Breast epithelium (tissue), 3 donors: ENCODE measurements around the gene RHEB.

Source experiments
- CTCF ChIP-seq, 3 donors: fragments of 450-650 bp; IDR thresholded peaks; one replicate each; pipeline ENCODE4 v1.5.1; 2016 to 2017; ENCODE audit warnings: antibody characterized with exemption in 3 of 3, mild to moderate bottlenecking in 3 of 3, moderate library complexity in 3 of 3
- POLR2A ChIP-seq: fragments of 450-650 bp; IDR thresholded peaks from one replicate; pipeline ENCODE4 v1.6.1; 2016; ENCODE audit warnings: antibody characterized with exemption, mild to moderate bottlenecking, moderate library complexity

GRCh38 chr7:151566897-151567320, 47.2 kb upstream of the RHEB start:
- TF ChIP-seq CTCF (IDR thresholded peaks at IDR 0.05) (no peak), POLR2A (no peak)
